Measurements from ENCODE around the gene ZNF18.
A peak's percentile ranks its signal among the peaks of the same experiment; 100 is the strongest.
"Not testable (repeated sequence)": the region's sequence is repeated elsewhere in the genome, so short reads cannot be mapped to it uniquely, and the experiment has no call there.

Gene ZNF18

DNA sequence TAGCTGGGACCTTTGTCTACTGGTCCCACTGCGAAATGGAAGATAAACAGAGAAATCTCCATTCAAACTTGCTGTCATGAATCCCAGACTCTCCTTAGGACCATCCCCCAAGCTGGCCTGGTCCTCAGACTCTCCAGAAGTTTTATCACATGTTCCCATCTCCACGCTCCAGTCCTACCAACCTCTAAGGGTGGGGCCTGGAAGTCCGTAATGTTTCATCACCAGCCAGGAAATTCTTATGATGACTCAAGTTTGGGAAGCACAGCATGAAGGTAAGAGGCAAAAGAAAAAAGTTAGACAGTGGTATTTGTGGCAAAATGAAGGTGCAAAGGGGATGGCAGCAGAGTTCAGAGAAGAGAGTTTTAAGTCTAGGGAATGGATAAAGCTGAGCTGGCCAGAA, 52.7 kb downstream of the ZNF18 start:
- Histone ChIP-seq H3K4me3 (no peak overlapping the region), H3K27ac (no peak overlapping the region)
- no peak for DNase-seq (ENCODE audit: low spot score)
- TF ChIP-seq, protein P1, sequence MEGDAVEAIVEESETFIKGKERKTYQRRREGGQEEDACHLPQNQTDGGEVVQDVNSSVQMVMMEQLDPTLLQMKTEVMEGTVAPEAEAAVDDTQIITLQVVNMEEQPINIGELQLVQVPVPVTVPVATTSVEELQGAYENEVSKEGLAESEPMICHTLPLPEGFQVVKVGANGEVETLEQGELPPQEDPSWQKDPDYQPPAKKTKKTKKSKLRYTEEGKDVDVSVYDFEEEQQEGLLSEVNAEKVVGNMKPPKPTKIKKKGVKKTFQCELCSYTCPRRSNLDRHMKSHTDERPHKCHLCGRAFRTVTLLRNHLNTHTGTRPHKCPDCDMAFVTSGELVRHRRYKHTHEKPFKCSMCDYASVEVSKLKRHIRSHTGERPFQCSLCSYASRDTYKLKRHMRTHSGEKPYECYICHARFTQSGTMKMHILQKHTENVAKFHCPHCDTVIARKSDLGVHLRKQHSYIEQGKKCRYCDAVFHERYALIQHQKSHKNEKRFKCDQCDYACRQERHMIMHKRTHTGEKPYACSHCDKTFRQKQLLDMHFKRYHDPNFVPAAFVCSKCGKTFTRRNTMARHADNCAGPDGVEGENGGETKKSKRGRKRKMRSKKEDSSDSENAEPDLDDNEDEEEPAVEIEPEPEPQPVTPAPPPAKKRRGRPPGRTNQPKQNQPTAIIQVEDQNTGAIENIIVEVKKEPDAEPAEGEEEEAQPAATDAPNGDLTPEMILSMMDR (IDR thresholded peaks at IDR 0.05) = no peak

DNA sequence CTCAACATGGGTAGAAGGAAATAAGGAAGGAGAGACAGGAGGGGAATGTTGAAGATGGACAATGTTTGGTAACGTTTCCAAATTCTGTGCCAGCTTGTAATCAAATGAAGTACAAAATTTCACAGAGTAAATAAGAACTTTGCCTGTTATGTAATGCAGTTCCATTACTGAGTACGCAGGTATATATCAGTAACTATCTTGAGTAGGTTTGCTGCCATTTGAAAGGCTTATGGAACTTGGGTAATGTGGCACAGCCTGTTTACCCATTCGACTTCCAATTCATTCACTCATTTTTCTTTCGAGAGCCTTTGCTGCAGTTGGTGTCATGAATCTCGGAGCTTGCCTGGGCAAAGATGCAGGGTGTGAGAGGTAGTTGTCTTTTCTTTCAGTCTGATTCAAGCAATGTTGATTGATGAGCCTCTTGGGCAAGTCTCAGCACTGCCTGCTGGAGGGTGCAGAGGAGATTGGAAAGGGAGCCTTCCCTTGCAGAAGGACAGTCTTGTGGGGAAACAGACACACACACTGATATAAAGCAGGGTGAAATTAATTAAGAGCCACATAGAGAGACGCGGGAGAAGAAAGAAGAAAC, 53.4 kb downstream of the ZNF18 start:
- TF ChIP-seq, protein P1 (IDR thresholded peaks at IDR 0.05) = no peak
- DNase-seq (ENCODE audit: low spot score) = no peak
- H3K27ac ChIP-seq = no peak overlapping the region
- H3K4me3 ChIP-seq = no peak overlapping the region

DNA sequence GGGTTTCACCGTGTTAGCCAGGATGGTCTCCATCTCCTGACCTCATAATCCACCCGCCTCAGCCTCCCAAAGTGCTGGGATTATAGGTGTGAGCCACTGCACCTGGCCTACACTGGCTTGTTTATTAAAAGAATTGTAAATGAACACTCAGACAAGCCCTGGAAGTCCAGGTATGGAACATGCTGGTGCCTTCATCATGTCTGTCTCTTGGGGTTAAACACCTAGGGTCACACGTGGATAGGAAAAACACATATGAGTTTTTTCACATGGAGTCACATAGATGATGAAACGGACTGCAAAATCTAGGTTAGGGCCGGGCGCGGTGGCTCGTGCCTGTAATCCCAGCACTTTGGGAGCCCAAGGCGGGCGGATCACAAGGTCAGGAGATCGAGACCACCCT, 54.2 kb downstream of the ZNF18 start:
- not testable (repeated sequence) for H3K27ac ChIP-seq; H3K4me3 ChIP-seq; DNase-seq (ENCODE audit: low spot score)

DNA sequence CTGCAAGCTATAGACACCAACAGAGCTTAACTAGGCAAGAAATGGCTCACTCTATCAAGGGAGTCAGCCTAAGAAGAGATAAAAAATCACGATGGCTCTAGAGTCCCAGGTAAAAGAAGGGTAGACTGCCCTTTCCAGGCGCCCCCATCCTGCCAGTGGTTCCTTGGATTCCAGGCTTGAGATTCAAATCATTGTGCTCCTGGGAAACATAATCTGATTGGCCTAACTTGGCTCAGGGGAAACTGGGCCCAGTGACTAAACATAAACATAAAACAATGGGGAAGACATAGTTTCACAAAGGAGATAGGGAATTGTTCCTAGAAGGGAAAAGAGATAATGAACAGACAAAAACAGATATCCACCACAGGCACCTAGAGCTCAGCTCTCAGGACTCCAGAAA, 56.4 kb downstream of the ZNF18 start:
- TF ChIP-seq, protein P1 (IDR thresholded peaks at IDR 0.05) = no peak
- Histone ChIP-seq H3K4me3 (no peak overlapping the region), H3K27ac (no peak overlapping the region)
- DNase-seq (ENCODE audit: low spot score) = no peak

DNA sequence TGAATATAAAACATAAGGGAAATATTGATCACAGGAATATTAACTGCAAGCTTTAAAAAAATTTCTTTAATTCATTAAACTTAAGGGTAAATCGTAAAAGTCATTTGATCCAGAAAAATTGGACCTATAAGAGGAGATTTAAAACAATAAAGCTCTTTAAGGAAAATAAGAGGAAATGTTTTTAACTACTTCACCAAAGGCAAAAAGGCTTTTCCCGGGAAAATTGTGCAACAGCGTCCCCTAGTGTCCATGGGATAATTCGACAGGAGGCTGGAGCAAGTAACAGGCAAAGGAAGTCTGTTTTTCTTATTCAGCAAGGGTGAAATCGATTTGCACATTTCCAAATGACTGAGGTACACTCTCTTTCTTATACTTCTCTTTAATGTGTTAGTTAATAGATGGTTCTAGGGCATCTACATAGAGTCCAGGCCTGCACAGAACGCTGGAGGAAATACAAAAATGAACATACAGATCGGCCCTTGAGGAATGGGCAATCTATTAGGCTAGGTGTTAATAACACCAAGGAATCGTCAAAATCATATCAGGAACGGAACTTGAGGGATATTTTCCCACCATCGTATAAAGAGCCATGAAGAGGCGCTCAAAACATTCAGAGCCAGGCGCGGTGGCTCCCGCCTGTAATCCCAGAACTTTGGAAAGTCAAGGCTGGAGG, 61.4 kb downstream of the ZNF18 start:
- Histone ChIP-seq H3K27ac (no peak overlapping the region), H3K4me3 (no peak overlapping the region)
- TF ChIP-seq, protein P1 (IDR thresholded peaks at IDR 0.05) = peak; percentile 18
- DNase-seq (ENCODE audit: low spot score) = no peak

DNA sequence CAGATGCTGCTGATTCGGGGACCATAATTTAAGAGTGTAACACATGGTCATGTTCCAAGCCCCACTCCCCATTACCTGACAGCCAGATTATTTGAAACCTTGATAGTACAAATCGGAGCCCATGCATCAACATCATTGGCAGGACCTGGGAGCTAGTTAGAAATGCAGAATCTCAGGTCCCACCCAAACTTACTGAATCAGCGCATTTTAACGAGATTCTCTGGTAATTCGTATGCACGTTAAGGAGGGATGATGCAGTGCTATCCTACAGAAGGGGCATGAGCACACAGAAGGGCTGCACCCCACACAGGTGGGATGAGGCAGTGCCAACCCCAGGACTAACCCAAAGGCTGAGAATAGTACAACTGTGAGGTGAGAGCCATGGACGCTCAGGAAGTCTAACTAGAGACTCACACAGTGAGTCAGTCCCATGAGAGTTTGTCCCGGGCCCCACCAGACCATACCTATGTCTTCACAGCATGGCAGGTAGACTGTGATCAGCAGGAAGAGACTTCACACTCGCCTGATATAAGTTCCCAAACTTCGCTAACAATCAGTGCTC, 64.9 kb downstream of the ZNF18 start:
- no peak overlapping the region for H3K4me3 ChIP-seq
- H3K27ac ChIP-seq = no peak overlapping the region
- TF ChIP-seq, protein P1 (IDR thresholded peaks at IDR 0.05) = no peak
- DNase-seq (ENCODE audit: low spot score) = no peak

DNA sequence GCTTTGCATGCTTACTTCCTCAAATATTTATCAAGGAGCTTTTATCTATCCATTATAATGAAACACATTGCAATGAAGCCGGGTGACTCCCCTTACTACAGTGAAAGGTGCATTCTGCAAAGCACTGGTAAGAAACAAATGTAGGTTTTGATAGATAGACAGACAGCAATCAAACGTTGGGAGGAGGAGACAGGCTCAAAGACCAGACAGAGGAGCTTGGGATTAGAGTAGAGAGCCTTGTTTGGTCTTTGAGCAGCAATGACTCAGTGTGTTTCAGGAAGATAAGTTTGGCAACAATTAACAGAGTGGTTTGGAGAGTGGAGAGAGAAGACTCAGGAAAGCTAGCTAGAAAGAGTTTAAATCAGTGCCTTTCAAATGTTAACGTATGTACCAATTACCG, 68.8 kb downstream of the ZNF18 start:
- no peak overlapping the region for H3K4me3 ChIP-seq
- no peak for DNase-seq (ENCODE audit: low spot score)
- TF ChIP-seq, protein P1 (IDR thresholded peaks at IDR 0.05) = no peak
- no peak overlapping the region for H3K27ac ChIP-seq
